GM23248 (cell line): ENCODE measurements around the gene OPRM1. TPM values are rescaled to one million over a fixed set of nuclear protein-coding genes. Genes with fewer than 3 reads are reported as not detected.

ENCODE experiments used
- DNase-seq: peaks from one replicate; pipeline ENCODE4 v3.0.0-alpha.2; 2015
- H2AFZ ChIP-seq: fragments of 200-600 bp; sonication (generic); 2 replicates; pipeline ENCODE4 v1.6.1; 2016; ENCODE audit warnings: antibody characterized with exemption
- H3F3A ChIP-seq: fragments of 200-600 bp; sonication (generic); 2 replicates; pipeline ENCODE4 v1.6.1; 2016; ENCODE audit warnings: mild to moderate bottlenecking, antibody characterized with exemption, mixed run types; ENCODE audit not compliant: insufficient read depth
- H3K27ac ChIP-seq: fragments of 200-600 bp; sonication (generic); 2 replicates; pipeline ENCODE4 v1.5.1; 2016; ENCODE audit warnings: mild to moderate bottlenecking
- H3K27me3 ChIP-seq: fragments of 200-600 bp; sonication (generic); replicated peaks from 2 replicates; pipeline ENCODE4 v1.6.1; 2016; ENCODE audit warnings: mild to moderate bottlenecking; ENCODE audit not compliant: insufficient read depth
- H3K36me3 ChIP-seq: fragments of 200-600 bp; sonication (generic); 2 replicates; pipeline ENCODE4 v1.6.1; 2016; ENCODE audit warnings: low read depth, mild to moderate bottlenecking
- H3K4me1 ChIP-seq: fragments of 200-600 bp; sonication (generic); 2 replicates; pipeline ENCODE4 v1.6.1; 2016; ENCODE audit warnings: mild to moderate bottlenecking; ENCODE audit not compliant: insufficient read depth
- H3K4me2 ChIP-seq: fragments of 200-600 bp; sonication (generic); one replicate; pipeline ENCODE4 v1.6.1; 2016; ENCODE audit warnings: mild to moderate bottlenecking; ENCODE audit not compliant: unreplicated experiment
- H3K4me3 ChIP-seq: fragments of 200-600 bp; sonication (generic); 2 replicates; pipeline ENCODE4 v1.5.1; 2016; ENCODE audit warnings: mild to moderate bottlenecking
- H3K79me2 ChIP-seq: fragments of 200-600 bp; sonication (generic); 2 replicates; pipeline ENCODE4 v1.6.1; 2016; ENCODE audit warnings: mild to moderate bottlenecking; ENCODE audit not compliant: insufficient read depth
- H3K9ac ChIP-seq: fragments of 200-600 bp; sonication (generic); 2 replicates; pipeline ENCODE4 v1.6.1; 2016; ENCODE audit warnings: mild to moderate bottlenecking
- H3K9me2 ChIP-seq: fragments of 200-600 bp; sonication (generic); 2 replicates; pipeline ENCODE4 v1.6.1; 2016; ENCODE audit warnings: mixed run types, mild to moderate bottlenecking, moderate library complexity; ENCODE audit not compliant: insufficient read depth
- H3K9me3 ChIP-seq: fragments of 200-600 bp; sonication (generic); one replicate; pipeline ENCODE4 v1.6.1; 2017; ENCODE audit warnings: low read depth
- H4K20me1 ChIP-seq: fragments of 200-600 bp; sonication (generic); 2 replicates; pipeline ENCODE4 v1.6.0; 2016; ENCODE audit not compliant: insufficient read depth
- EZH2 ChIP-seq: fragments of 200-600 bp; sonication (generic); IDR thresholded peaks from 2 replicates; pipeline ENCODE4 v1.6.1; 2018; ENCODE audit warnings: antibody characterized with exemption, mild to moderate bottlenecking; ENCODE audit not compliant: insufficient read depth, poor library complexity, severe bottlenecking
- EZH2phosphoT487 ChIP-seq: fragments of 200-600 bp; sonication (generic); IDR thresholded peaks from 2 replicates; pipeline ENCODE4 v1.6.1; 2018; ENCODE audit warnings: antibody characterized with exemption, moderate library complexity, mild to moderate bottlenecking, low read depth; ENCODE audit not compliant: insufficient read depth
- WGBS, 2 experiments: methylation state at CpG; one replicate each; pipeline ENCODE4 v1.1.6; 2015 to 2017; ENCODE audit warnings: low lambda C conversion rate in 2 of 2, low coverage in 1 of 2; ENCODE audit errors: missing lambda C conversion rate in 2 of 2; 5-methylcytosine and 5-hydroxymethylcytosine counted together
- in situ Hi-C: fragments of 300-500 bp; cut with MboI; formaldehyde crosslinking; loops from 2 replicates; pipeline ENCODE4 v1.15.0; 2020
- polyA plus RNA-seq: library from polyadenylated mRNA; unstranded; fragments of >200 nt; fragmentation: Nextera tagmentation; extraction: Ambion mirVana; gene quantifications from 2 replicates; pipeline ENCODE4 v1.2.1, GENCODE V29; 2016
- total RNA-seq: library from RNA; depleted of rRNA; stranded (reverse); fragments of >200 nt; shearing (Covaris generic); gene quantifications from 2 replicates; pipeline ENCODE4 v1.2.3, GENCODE V29; 2014

OPRM1 gene
- total and polyA plus RNA-seq, 2 experiments from 2014 or later: not detected

- in situ Hi-C loops: no loop called here
- Histone ChIP-seq H3K4me1 (no peaks in the 10 kb centered on the region), H3K4me2 (no peak overlapping the region), H3K9me2 (no peaks in the 10 kb centered on the region), H4K20me1 (no peaks in the 10 kb centered on the region), H3K9me3 (no peaks in the 10 kb centered on the region), H3K27me3 (no peaks in the 10 kb centered on the region), H3K36me3 (no peaks in the 10 kb centered on the region), H3K9ac (no peak overlapping the region), H3F3A (no peaks in the 10 kb centered on the region), H2AFZ (no peak overlapping the region), H3K4me3 (no peak overlapping the region), H3K79me2 (no peaks in the 10 kb centered on the region), H3K27ac (no peak overlapping the region)
- WGBS, 2 experiments: 31 to 32% methylated on average over 6 of the region's 6 CpGs
- DNase-seq: no peak
- TF ChIP-seq EZH2phosphoT487: no peak
- no peak for TF ChIP-seq EZH2
Measured at GRCh38 chr6:154222716-154223115, 183.7 kb downstream of the OPRM1 start.

GRCh38 chr6:154223296-154223695, 184.3 kb downstream of the OPRM1 start:
- Histone ChIP-seq H3K4me1 (no peaks in the 10 kb centered on the region), H3K36me3 (no peaks in the 10 kb centered on the region)
- in situ Hi-C loops: no loop called here

GRCh38 chr6:154226461-154226860, 187.4 kb downstream of the OPRM1 start:
- Histone ChIP-seq H3F3A (no peaks in the 10 kb centered on the region), H3K36me3 (no peaks in the 10 kb centered on the region), H3K27me3 (no peaks in the 10 kb centered on the region), H3K4me2 (no peak overlapping the region), H2AFZ (no peak overlapping the region), H3K9ac (no peak overlapping the region), H3K4me3 (no peak overlapping the region), H4K20me1 (no peaks in the 10 kb centered on the region), H3K9me2 (no peaks in the 10 kb centered on the region), H3K27ac (no peak overlapping the region), H3K4me1 (no peaks in the 10 kb centered on the region), H3K79me2 (no peaks in the 10 kb centered on the region), H3K9me3 (no peaks in the 10 kb centered on the region)
- no peak for TF ChIP-seq EZH2
- no peak for TF ChIP-seq EZH2phosphoT487
- WGBS, 2 experiments: 21 to 26% methylated on average over 3 of the region's 3 CpGs
- DNase-seq: no peak
- in situ Hi-C loops: no loop called here

More at GRCh38 chr6:154223296-154223695, 184.3 kb downstream of the OPRM1 start:
- no peak overlapping the region for H2AFZ ChIP-seq
- H3K4me2 ChIP-seq: no peak overlapping the region
- no peak for TF ChIP-seq EZH2
- no peak for TF ChIP-seq EZH2phosphoT487
- 0 to 6% methylated on average over 2 of the region's 2 CpGs for WGBS, 2 experiments
- no peaks in the 10 kb centered on the region for H3K79me2 ChIP-seq
- H3K9me2 ChIP-seq: no peaks in the 10 kb centered on the region
- H4K20me1 ChIP-seq: no peaks in the 10 kb centered on the region
- H3K27ac ChIP-seq: no peak overlapping the region
- no peaks in the 10 kb centered on the region for H3K27me3 ChIP-seq
- DNase-seq: no peak
- no peak overlapping the region for H3K4me3 ChIP-seq
- no peaks in the 10 kb centered on the region for H3F3A ChIP-seq
- H3K9me3 ChIP-seq: no peaks in the 10 kb centered on the region
- H3K9ac ChIP-seq: no peak overlapping the region

- H3K36me3 ChIP-seq: no peaks in the 10 kb centered on the region
- no peak overlapping the region for H3K4me3 ChIP-seq
- no peak overlapping the region for H2AFZ ChIP-seq
- no peak overlapping the region for H3K4me2 ChIP-seq
- no peaks in the 10 kb centered on the region for H3K27me3 ChIP-seq
- no peaks in the 10 kb centered on the region for H3K9me2 ChIP-seq
- TF ChIP-seq EZH2phosphoT487: no peak
- no peak for TF ChIP-seq EZH2
- H3K27ac ChIP-seq: no peak overlapping the region
- H4K20me1 ChIP-seq: no peaks in the 10 kb centered on the region
- H3K9ac ChIP-seq: no peak overlapping the region
- H3K9me3 ChIP-seq: no peaks in the 10 kb centered on the region
- H3K79me2 ChIP-seq: no peaks in the 10 kb centered on the region
- DNase-seq: no peak
- no peaks in the 10 kb centered on the region for H3K4me1 ChIP-seq
- H3F3A ChIP-seq: no peaks in the 10 kb centered on the region
- WGBS, 2 experiments: 33 to 38% methylated on average over 7 of the region's 7 CpGs
- in situ Hi-C loops: no loop called here
Measured at GRCh38 chr6:154227862-154228520, 189.0 kb downstream of the OPRM1 start.

GRCh38 chr6:154228521-154228905, 189.5 kb downstream of the OPRM1 start:
- in situ Hi-C loops: no loop called here
- Histone ChIP-seq H3K4me3 (no peak overlapping the region), H4K20me1 (no peaks in the 10 kb centered on the region), H3K27ac (no peak overlapping the region), H3K9me2 (no peaks in the 10 kb centered on the region), H3K36me3 (no peaks in the 10 kb centered on the region), H3K9me3 (no peaks in the 10 kb centered on the region), H3K4me1 (no peaks in the 10 kb centered on the region), H3K79me2 (no peaks in the 10 kb centered on the region), H3F3A (no peaks in the 10 kb centered on the region), H3K4me2 (no peak overlapping the region), H2AFZ (no peak overlapping the region), H3K9ac (no peak overlapping the region), H3K27me3 (no peaks in the 10 kb centered on the region)
- TF ChIP-seq EZH2phosphoT487 (no peak), EZH2 (no peak)
- WGBS, 2 experiments: 66 to 76% methylated on average over 4 of the region's 4 CpGs
- DNase-seq: no peak
